ENCODE results near the gene GET4.

DNA sequence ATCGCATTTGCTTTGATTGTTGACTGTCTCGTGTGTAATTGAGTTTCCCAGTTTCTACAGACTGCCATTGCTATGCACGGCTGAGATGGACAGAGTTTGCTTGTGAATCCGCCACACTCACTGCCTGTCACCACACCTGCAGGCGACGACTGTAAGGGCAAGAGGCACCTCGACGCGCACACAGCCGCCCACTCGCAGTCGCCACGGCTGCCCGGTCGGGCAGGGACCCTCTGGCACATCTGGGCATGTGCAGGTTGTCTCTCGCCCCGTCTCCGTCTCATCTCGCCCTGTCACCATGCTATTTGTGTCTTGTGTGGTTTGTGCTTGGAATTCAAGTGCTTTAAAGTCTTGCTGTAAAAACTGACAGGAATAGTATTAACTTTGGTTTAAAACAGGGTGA is 26.6 kb upstream of the GET4 start:
- TF ChIP-seq POLR2A (IDR thresholded peaks at IDR 0.05) (no peak), EP300 (IDR thresholded peaks at IDR 0.05) (no peak)
- TF ChIP-seq, protein P1, sequence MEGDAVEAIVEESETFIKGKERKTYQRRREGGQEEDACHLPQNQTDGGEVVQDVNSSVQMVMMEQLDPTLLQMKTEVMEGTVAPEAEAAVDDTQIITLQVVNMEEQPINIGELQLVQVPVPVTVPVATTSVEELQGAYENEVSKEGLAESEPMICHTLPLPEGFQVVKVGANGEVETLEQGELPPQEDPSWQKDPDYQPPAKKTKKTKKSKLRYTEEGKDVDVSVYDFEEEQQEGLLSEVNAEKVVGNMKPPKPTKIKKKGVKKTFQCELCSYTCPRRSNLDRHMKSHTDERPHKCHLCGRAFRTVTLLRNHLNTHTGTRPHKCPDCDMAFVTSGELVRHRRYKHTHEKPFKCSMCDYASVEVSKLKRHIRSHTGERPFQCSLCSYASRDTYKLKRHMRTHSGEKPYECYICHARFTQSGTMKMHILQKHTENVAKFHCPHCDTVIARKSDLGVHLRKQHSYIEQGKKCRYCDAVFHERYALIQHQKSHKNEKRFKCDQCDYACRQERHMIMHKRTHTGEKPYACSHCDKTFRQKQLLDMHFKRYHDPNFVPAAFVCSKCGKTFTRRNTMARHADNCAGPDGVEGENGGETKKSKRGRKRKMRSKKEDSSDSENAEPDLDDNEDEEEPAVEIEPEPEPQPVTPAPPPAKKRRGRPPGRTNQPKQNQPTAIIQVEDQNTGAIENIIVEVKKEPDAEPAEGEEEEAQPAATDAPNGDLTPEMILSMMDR (IDR thresholded peaks at IDR 0.05), result no peak
